IMR-90 (cell line): ENCODE results near the gene TIMM17B. TPM values are rescaled to one million over a fixed set of nuclear protein-coding genes. Genes with fewer than 3 reads are reported as not detected.

Experiments
- ATAC-seq: fragments of 200-7000 bp; cut with Tn5 transposase; 2 replicates; pipeline ENCODE4 v1.9.1; 2020; ENCODE audit warnings: low read depth, mild to moderate bottlenecking, moderate library complexity
- BruUV-seq: library from RNA; stranded (reverse); fragments of 400-500 nt; replicated peaks from 2 replicates; lab custom pipeline; 2021; lab: Mats Ljungman, UMichigan
- CTCF ChIA-PET: fragments of 300-600 bp; formaldehyde crosslinking; extraction: SDS; loops from one replicate; lab custom pipeline; 2021; ENCODE audit warnings: antibody characterized with exemption; lab: Yijun Ruan, JAX
- POLR2A ChIA-PET: fragments of 300-600 bp; sonication (Branson Sonifier 250); formaldehyde crosslinking; loops from one replicate; lab custom pipeline; 2022; ENCODE audit warnings: antibody characterized with exemption; ENCODE audit not compliant: unreplicated experiment; lab: Charles Lee
- DNase-seq: peaks from one replicate; pipeline ENCODE4 v3.0.0; 2013
- H2AFZ ChIP-seq: replicated peaks from 2 replicates; pipeline ENCODE3; 2013; ENCODE audit warnings: low read length, mild to moderate bottlenecking; ENCODE audit not compliant: poor library complexity
- H2AK5ac ChIP-seq: 2 replicates; pipeline ENCODE4 v1.6.1; 2013; ENCODE audit warnings: low read depth, low read length, inconsistent platforms
- H2AK9ac ChIP-seq: replicated peaks from 2 replicates; pipeline ENCODE3; 2013; ENCODE audit warnings: mild to moderate bottlenecking, low read depth, low read length, moderate library complexity; ENCODE audit not compliant: poor library complexity
- H2BK120ac ChIP-seq: 2 replicates; pipeline ENCODE4 v1.6.1; 2013; ENCODE audit warnings: low read depth, low read length, inconsistent platforms
- H2BK15ac ChIP-seq: 3 replicates; pipeline ENCODE4 v1.6.1; 2013; ENCODE audit warnings: low read depth, low read length, inconsistent platforms
- H2BK20ac ChIP-seq: 2 replicates; pipeline ENCODE4 v1.6.1; 2013; ENCODE audit warnings: low read depth, mild to moderate bottlenecking, inconsistent platforms, low read length, moderate library complexity
- H2BK5ac ChIP-seq: 2 replicates; pipeline ENCODE4 v1.6.1; 2013; ENCODE audit warnings: mild to moderate bottlenecking, low read depth, low read length, inconsistent platforms; ENCODE audit not compliant: poor library complexity, severe bottlenecking
- H3K14ac ChIP-seq: replicated peaks from 2 replicates; pipeline ENCODE4 v1.6.1; 2013; ENCODE audit warnings: low read depth, low read length, inconsistent platforms
- H3K18ac ChIP-seq: 2 replicates; pipeline ENCODE4 v1.6.1; 2013; ENCODE audit warnings: low read depth, low read length, control low read depth
- H3K23ac ChIP-seq: 2 replicates; pipeline ENCODE4 v1.6.1; 2013; ENCODE audit warnings: low read depth, low read length, inconsistent platforms
- H3K27ac ChIP-seq: 2 replicates; pipeline ENCODE4 v1.5.1; 2013; ENCODE audit warnings: mild to moderate bottlenecking, control low read depth, low read length; ENCODE audit not compliant: insufficient read depth
- H3K27me3 ChIP-seq: 2 replicates; pipeline ENCODE4 v1.6.1; 2013; ENCODE audit warnings: low read length; ENCODE audit not compliant: control insufficient read depth, insufficient read depth
- H3K36me3 ChIP-seq: 2 replicates; pipeline ENCODE4 v1.6.1; 2013; ENCODE audit warnings: low read length, mixed read lengths; ENCODE audit not compliant: control insufficient read depth, insufficient read depth
- H3K4ac ChIP-seq: 2 replicates; pipeline ENCODE4 v1.6.1; 2013; ENCODE audit warnings: low read depth, low read length, inconsistent platforms
- H3K4me1 ChIP-seq: 2 replicates; pipeline ENCODE4 v1.6.1; 2013; ENCODE audit warnings: low read length, mixed read lengths; ENCODE audit not compliant: control insufficient read depth, insufficient read depth
- H3K4me2 ChIP-seq: 2 replicates; pipeline ENCODE4 v1.6.1; 2013; ENCODE audit warnings: low read depth, mild to moderate bottlenecking, control low read depth, low read length, moderate library complexity
- H3K4me3 ChIP-seq: 2 replicates; pipeline ENCODE4 v1.5.1; 2013; ENCODE audit warnings: low read depth, mild to moderate bottlenecking, control low read depth, low read length, moderate library complexity; ENCODE audit not compliant: insufficient read depth
- H3K56ac ChIP-seq: 2 replicates; pipeline ENCODE4 v1.6.1; 2013; ENCODE audit warnings: low read length, inconsistent platforms; ENCODE audit not compliant: insufficient read depth; ENCODE audit errors: extremely low read depth
- H3K79me1 ChIP-seq, 2 experiments: 2 replicates each; pipeline ENCODE4 v1.6.1; 2013; ENCODE audit warnings: low read length in 2 of 2, inconsistent platforms in 1 of 2, low read depth in 1 of 2
- H3K9ac ChIP-seq: 2 replicates; pipeline ENCODE4 v1.6.1; 2013; ENCODE audit warnings: low read depth, low read length, control low read depth
- H3K9me1 ChIP-seq: 2 replicates; pipeline ENCODE4 v1.6.1; 2013; ENCODE audit warnings: low read length, inconsistent platforms; ENCODE audit not compliant: insufficient read depth
- H3K9me3 ChIP-seq: 2 replicates; pipeline ENCODE4 v1.6.1; 2013; ENCODE audit warnings: low read length; ENCODE audit not compliant: control insufficient read depth, insufficient read depth
- H4K20me1 ChIP-seq: 2 replicates; pipeline ENCODE4 v1.6.1; 2013; ENCODE audit warnings: low read length, inconsistent platforms; ENCODE audit not compliant: insufficient read depth
- H4K5ac ChIP-seq: 2 replicates; pipeline ENCODE4 v1.6.1; 2013; ENCODE audit warnings: mild to moderate bottlenecking, low read depth, low read length, control low read depth
- H4K8ac ChIP-seq, 2 experiments: 2 replicates each; pipeline ENCODE4 v1.6.1; 2013; ENCODE audit warnings: low read depth in 2 of 2, low read length in 2 of 2, control low read depth in 1 of 2, inconsistent platforms in 1 of 2
- H4K91ac ChIP-seq: 2 replicates; pipeline ENCODE4 v1.6.1; 2013; ENCODE audit warnings: low read depth, low read length, inconsistent platforms; ENCODE audit not compliant: insufficient read depth
- BHLHE40 ChIP-seq: fragments of 150-350 bp; IDR thresholded peaks from 2 replicates; pipeline ENCODE4 v1.6.1; 2016; ENCODE audit warnings: mild to moderate bottlenecking, low read depth, low read length
- CEBPB ChIP-seq: IDR thresholded peaks from 2 replicates; pipeline ENCODE4 v1.6.1; 2012; ENCODE audit warnings: low read depth, low read length, improper control_type of control experiment
- CHD1 ChIP-seq: IDR thresholded peaks from 2 replicates; pipeline ENCODE4 v1.6.1; 2012; ENCODE audit warnings: low read depth, low read length, improper control_type of control experiment
- CTCF ChIP-seq: conservative IDR thresholded peaks from 2 replicates; pipeline ENCODE4 v1.5.1; 2012; ENCODE audit warnings: mild to moderate bottlenecking, low read depth, low read length, improper control_type of control experiment
- FOS ChIP-seq: fragments of 150-350 bp; IDR thresholded peaks from 2 replicates; pipeline ENCODE4 v1.6.1; 2016; ENCODE audit warnings: low read depth, low read length
- MAFK ChIP-seq: IDR thresholded peaks from 2 replicates; pipeline ENCODE4 v1.6.1; 2012; ENCODE audit warnings: low read depth, low read length, improper control_type of control experiment
- MAZ ChIP-seq: IDR thresholded peaks from 2 replicates; pipeline ENCODE4 v1.6.1; 2012; ENCODE audit warnings: low read depth, mild to moderate bottlenecking, low read length, improper control_type of control experiment, moderate library complexity, borderline replicate concordance
- MXI1 ChIP-seq: IDR thresholded peaks from 2 replicates; pipeline ENCODE4 v1.6.1; 2012; ENCODE audit warnings: low read depth, mild to moderate bottlenecking, low read length, moderate library complexity, borderline replicate concordance
- NFE2L2 ChIP-seq: fragments of 150-350 bp; IDR thresholded peaks from 2 replicates; pipeline ENCODE4 v1.6.1; 2016; ENCODE audit warnings: low read depth, mild to moderate bottlenecking, low read length
- POLR2A ChIP-seq: IDR thresholded peaks from 2 replicates; pipeline ENCODE4 v1.6.1; 2012; ENCODE audit warnings: mild to moderate bottlenecking, low read depth, low read length
- RAD21 ChIP-seq: IDR thresholded peaks from 2 replicates; pipeline ENCODE4 v1.6.1; 2012; ENCODE audit warnings: low read length, improper control_type of control experiment
- RCOR1 ChIP-seq: IDR thresholded peaks from 2 replicates; pipeline ENCODE4 v1.6.1; 2012; ENCODE audit warnings: mild to moderate bottlenecking, low read length, improper control_type of control experiment; ENCODE audit not compliant: insufficient replicate concordance
- RFX5 ChIP-seq: IDR thresholded peaks from 2 replicates; pipeline ENCODE4 v1.8.0; 2012; ENCODE audit warnings: low read depth, mild to moderate bottlenecking, low read length, moderate library complexity
- SMC3 ChIP-seq: fragments of 150-350 bp; IDR thresholded peaks from 2 replicates; pipeline ENCODE4 v1.6.1; 2016; ENCODE audit warnings: low read depth, mild to moderate bottlenecking, antibody characterized with exemption, low read length, moderate library complexity
- WGBS, 2 experiments: methylation state at CpG; one replicate each; pipeline versions ENCODE4 v1.1.5 to v1.1.7; 2013; ENCODE audit warnings: missing lambda C conversion rate in 2 of 2; ENCODE audit not compliant: insufficient read length in 1 of 2; ENCODE audit errors: extremely low coverage in 2 of 2; 5-methylcytosine and 5-hydroxymethylcytosine counted together
- dilution Hi-C: fragments of 300-500 bp; cut with HindIII; formaldehyde crosslinking; loops from one replicate; pipeline ENCODE4 v1.14.3; 2018; ENCODE audit warnings: low sequenced_read_pairs; ENCODE audit not compliant: unreplicated experiment
- in situ Hi-C: fragments of 300-500 bp; cut with MboI; formaldehyde crosslinking; loops from 3 replicates; pipeline ENCODE4 v1.14.3; 2019; ENCODE audit warnings: low sequenced_read_pairs, inconsistent platforms, mixed read lengths
- intact Hi-C: fragments of 100-400 bp; cut with micrococcal nuclease; formaldehyde crosslinking; loops from 2 replicates; pipeline ENCODE4 v1.10.0; 2022
- polyA plus RNA-seq, 3 experiments: library from polyadenylated mRNA; depleted of rRNA; stranded (reverse); fragments of >200 nt; gene quantifications; 2 replicates each; pipeline ENCODE4 v1.2.3, GENCODE V29; 2012; ENCODE audit warnings: low replicate concordance in 1 of 3
- total RNA-seq: library from RNA; depleted of rRNA; stranded (reverse); fragments of >200 nt; gene quantifications from 2 replicates; pipeline ENCODE4 v1.2.3, GENCODE V29; 2012
- TF ChIP-seq, protein P1 (sequence below): fragments of 150-350 bp; IDR thresholded peaks from 2 replicates; pipeline ENCODE4 v1.6.1; 2017; ENCODE audit warnings: mild to moderate bottlenecking, antibody characterized with exemption, low read length, low read depth
- TF ChIP-seq, protein P2 (sequence below): fragments of 150-350 bp; IDR thresholded peaks from 2 replicates; pipeline ENCODE4 v1.6.1; 2016; ENCODE audit warnings: low read depth, mild to moderate bottlenecking, low read length, moderate library complexity, borderline replicate concordance

The TIMM17B gene
- total and polyA plus RNA-seq, 2 of the 4 experiments (the other 2 are of a cell fraction), result 28.7 to 73.6 TPM

- no peak overlapping the region for H3K18ac ChIP-seq
- H3K9me3 ChIP-seq, result no peaks in the 10 kb centered on the region
- H3K9me1 ChIP-seq, result peaks cover 4% of the 10 kb centered on the region; the same call in 1 of the 2 replicates
- no peaks in the 10 kb centered on the region for H3K27me3 ChIP-seq
- intact Hi-C loops, result no loop called here
- H3K23ac ChIP-seq, result no peak overlapping the region
- no peak overlapping the region for H3K27ac ChIP-seq
- CTCF ChIA-PET, result no interaction called here
- H2AK5ac ChIP-seq, result no peak overlapping the region
- H3K14ac ChIP-seq, result no peak overlapping the region
- H3K56ac ChIP-seq, result no peak overlapping the region
- dilution Hi-C loops, result no loop called here
- peaks cover 24% of the 10 kb centered on the region for H4K20me1 ChIP-seq
- no CpG with 5 or more reads among the region's 1 CpG for WGBS, 2 experiments
- H3K4me1 ChIP-seq, result no peaks in the 10 kb centered on the region; the same call in 1 of the 2 replicates
- no peak overlapping the region for H2BK20ac ChIP-seq
- TF ChIP-seq CTCF (no peak), BHLHE40 (no peak), MAZ (no peak), SMC3 (no peak), MAFK (no peak), CEBPB (no peak), POLR2A (no peak), RCOR1 (no peak), CHD1 (no peak), RAD21 (no peak), NFE2L2 (no peak), RFX5 (no peak), MXI1 (no peak), FOS (no peak)
- TF ChIP-seq, protein P1, sequence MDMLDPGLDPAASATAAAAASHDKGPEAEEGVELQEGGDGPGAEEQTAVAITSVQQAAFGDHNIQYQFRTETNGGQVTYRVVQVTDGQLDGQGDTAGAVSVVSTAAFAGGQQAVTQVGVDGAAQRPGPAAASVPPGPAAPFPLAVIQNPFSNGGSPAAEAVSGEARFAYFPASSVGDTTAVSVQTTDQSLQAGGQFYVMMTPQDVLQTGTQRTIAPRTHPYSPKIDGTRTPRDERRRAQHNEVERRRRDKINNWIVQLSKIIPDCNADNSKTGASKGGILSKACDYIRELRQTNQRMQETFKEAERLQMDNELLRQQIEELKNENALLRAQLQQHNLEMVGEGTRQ, result no peak
- TF ChIP-seq, protein P2, sequence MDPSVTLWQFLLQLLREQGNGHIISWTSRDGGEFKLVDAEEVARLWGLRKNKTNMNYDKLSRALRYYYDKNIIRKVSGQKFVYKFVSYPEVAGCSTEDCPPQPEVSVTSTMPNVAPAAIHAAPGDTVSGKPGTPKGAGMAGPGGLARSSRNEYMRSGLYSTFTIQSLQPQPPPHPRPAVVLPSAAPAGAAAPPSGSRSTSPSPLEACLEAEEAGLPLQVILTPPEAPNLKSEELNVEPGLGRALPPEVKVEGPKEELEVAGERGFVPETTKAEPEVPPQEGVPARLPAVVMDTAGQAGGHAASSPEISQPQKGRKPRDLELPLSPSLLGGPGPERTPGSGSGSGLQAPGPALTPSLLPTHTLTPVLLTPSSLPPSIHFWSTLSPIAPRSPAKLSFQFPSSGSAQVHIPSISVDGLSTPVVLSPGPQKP, result no peak
- H4K8ac ChIP-seq, result no peak overlapping the region
- no TSS peak for BruUV-seq
- no peak overlapping the region for H3K4ac ChIP-seq
- H3K79me1 ChIP-seq, result peaks cover 0 to 34% of the 10 kb centered on the region in 2 experiments
- no peak overlapping the region for H3K4me3 ChIP-seq
- in situ Hi-C loops, result no loop called here
- peaks cover 25% of the 10 kb centered on the region for H3K36me3 ChIP-seq
- POLR2A ChIA-PET, result no interaction called here
- no peak overlapping the region for H2BK120ac ChIP-seq
- H2AFZ ChIP-seq, result no peak overlapping the region
- H2BK15ac ChIP-seq, result no peak overlapping the region
- H4K5ac ChIP-seq, result no peak overlapping the region
- ATAC-seq (no peak), DNase-seq (no peak)
- H4K91ac ChIP-seq, result no peak overlapping the region
- no peak overlapping the region for H2BK5ac ChIP-seq
- no peak overlapping the region for H3K9ac ChIP-seq
- no peak overlapping the region for H2AK9ac ChIP-seq
- no peak overlapping the region for H3K4me2 ChIP-seq
Measured at GRCh38 chrX:48935301-48935670, 37.7 kb upstream of the TIMM17B start.
